ENCODE measurements around the gene ADAMTS6. TPM values are rescaled to one million over a fixed set of nuclear protein-coding genes. Genes with fewer than 3 reads are reported as not detected.

The ADAMTS6 gene
- polyA plus RNA-seq, 2 of the 4 experiments (the other 2 are of a cell fraction) = 0.22 to 0.66 TPM

- ATAC-seq (no peak), FAIRE-seq (no peak), DNase-seq (ENCODE audit: low read depth in 1 of 2, low spot score in 1 of 2) (no peak)
- WGBS (ENCODE audit: missing lambda C conversion rate) = 82% methylated on average over 4 of the region's 4 CpGs
- no peak for TF ChIP-seq BCL3 (IDR thresholded peaks at IDR 0.05)
- POLR2A ChIA-PET = no interaction called here
- Histone ChIP-seq H3K9me3 (no peaks in the 10 kb centered on the region), H3K4me2 (no peak overlapping the region), H3K4me3 (no peak overlapping the region), H3K4me1 (peaks cover 7% of the 10 kb centered on the region; the same call in 2 of the 3 replicates), H3K27ac (no peak overlapping the region)
- CTCF ChIA-PET = interaction anchor here (0.9 to 1.4 kb wide), 2 partner anchors 8 to 373 kb away, joined by 3 to 4 read pairs; no protein-coding TSS in a partner anchor
Observed at GRCh38 chr5:65475336-65475735, 6.4 kb downstream of the ADAMTS6 start.

GRCh38 chr5:65474130-65474711 is 7.5 kb downstream of the ADAMTS6 start:
- ATAC-seq (no peak), FAIRE-seq (no peak), DNase-seq (ENCODE audit: low read depth in 1 of 2, low spot score in 1 of 2) (no peak)
- no peak overlapping the region for H3K27ac ChIP-seq
- no peak overlapping the region for H3K4me3 ChIP-seq
- H3K4me1 ChIP-seq = no peaks in the 10 kb centered on the region
- no peak for TF ChIP-seq MAFK (IDR thresholded peaks at IDR 0.05; ENCODE audit: partially characterized antibody)
- no peak for TF ChIP-seq RNF2 (IDR thresholded peaks at IDR 0.05; ENCODE audit: borderline replicate concordance, low read depth)
- TF ChIP-seq EP300 (IDR thresholded peaks at IDR 0.05) = no peak
- TF ChIP-seq KDM5A (IDR thresholded peaks at IDR 0.05) = no peak
- no peak for TF ChIP-seq MAX (IDR thresholded peaks at IDR 0.05)
- no peak for TF ChIP-seq MAZ (IDR thresholded peaks at IDR 0.05; ENCODE audit: borderline replicate concordance, low read depth, low read length)
- no peak for TF ChIP-seq HOXA7 (CRISPR knock-in tag; IDR thresholded peaks at IDR 0.05)
- TF ChIP-seq PHF8 (IDR thresholded peaks at IDR 0.05; ENCODE audit: borderline replicate concordance, low read depth) = no peak
- TF ChIP-seq PBX3 (IDR thresholded peaks at IDR 0.05) = no peak
- no peak for TF ChIP-seq SMC3 (IDR thresholded peaks at IDR 0.05)
- TF ChIP-seq RARB (CRISPR knock-in tag; IDR thresholded peaks at IDR 0.05) = no peak
- no peak for TF ChIP-seq CHD4 (IDR thresholded peaks at IDR 0.05; ENCODE audit: borderline replicate concordance)
- TF ChIP-seq MYC (IDR thresholded peaks at IDR 0.05; ENCODE audit: borderline replicate concordance, low read length) = no peak
- TF ChIP-seq GATA3 (IDR thresholded peaks at IDR 0.05; ENCODE audit: borderline replicate concordance) = no peak
- TF ChIP-seq ELK1 (IDR thresholded peaks at IDR 0.05; ENCODE audit: low read depth, low read length) = no peak
- no peak overlapping the region for H3K4me2 ChIP-seq
- POLR2A ChIA-PET = no interaction called here
- H3K9me3 ChIP-seq = no peaks in the 10 kb centered on the region
- CTCF ChIA-PET = interaction anchor here (0.6 to 1.4 kb wide), 5 partner anchors 9 to 852 kb away, joined by 3 to 5 read pairs (median 4); no protein-coding TSS in a partner anchor
- 50% methylated on average over 3 of the region's 3 CpGs for WGBS (ENCODE audit: missing lambda C conversion rate)

- Histone ChIP-seq H3K4me2 (no peak overlapping the region), H3K27ac (no peak overlapping the region), H3K4me1 (no peaks in the 10 kb centered on the region), H3K9me3 (no peaks in the 10 kb centered on the region), H3K4me3 (no peak overlapping the region)
- FAIRE-seq (no peak), DNase-seq (ENCODE audit: low read depth in 1 of 2, low spot score in 1 of 2) (no peak), ATAC-seq (no peak)
- ChIA-PET POLR2A (no interaction called here), CTCF (no interaction called here)
- 32% methylated on average over 3 of the region's 3 CpGs for WGBS (ENCODE audit: missing lambda C conversion rate)
- TF ChIP-seq POLR2AphosphoS2 (conservative IDR thresholded peaks at IDR 0.05; ENCODE audit: low read length) = no peak
- TF ChIP-seq RFX5 (IDR thresholded peaks at IDR 0.05) = no peak
- TF ChIP-seq KDM1A (IDR thresholded peaks at IDR 0.05; ENCODE audit: low read depth) = no peak
- no peak for TF ChIP-seq HEYL (CRISPR knock-in tag; IDR thresholded peaks at IDR 0.05)
- TF ChIP-seq JUNB (IDR thresholded peaks at IDR 0.05) = no peak
- TF ChIP-seq SMC3 (IDR thresholded peaks at IDR 0.05) = no peak
- no peak for TF ChIP-seq REST (IDR thresholded peaks at IDR 0.05)
- TF ChIP-seq KDM5A (IDR thresholded peaks at IDR 0.05) = no peak
Observed at GRCh38 chr5:65468633-65469032, 13.1 kb downstream of the ADAMTS6 start.
